Panc1 (cell line): Measurements from ENCODE around the gene PDZRN4. TPM values are rescaled to one million over a fixed set of nuclear protein-coding genes. Genes with fewer than 3 reads are reported as not detected.

ENCODE experiments used
- ATAC-seq: fragments of 200-7000 bp; cut with Tn5 transposase; 2 replicates; pipeline ENCODE4 v1.9.1; 2020; ENCODE audit warnings: mild to moderate bottlenecking, moderate library complexity
- BruUV-seq: library from RNA; stranded (reverse); fragments of 400-500 nt; replicated peaks from 2 replicates; lab custom pipeline; 2021; lab: Mats Ljungman, UMichigan
- CTCF ChIA-PET: fragments of 300-600 bp; sonication (Branson Sonifier 250); formaldehyde crosslinking; loops from one replicate; lab custom pipeline; 2022; ENCODE audit warnings: antibody characterized with exemption; lab: Charles Lee
- POLR2A ChIA-PET: fragments of 300-600 bp; sonication (Branson Sonifier 250); formaldehyde crosslinking; loops from one replicate; lab custom pipeline; 2022; ENCODE audit warnings: antibody characterized with exemption; lab: Charles Lee
- DNase-seq: peaks from one replicate; pipeline ENCODE4 v3.0.0-alpha.2; 2010; ENCODE audit warnings: low read depth, low spot score
- H3K27ac ChIP-seq: 2 replicates; pipeline ENCODE4 v1.5.1; 2011; ENCODE audit warnings: mild to moderate bottlenecking, low read length, inconsistent platforms
- H3K27me3 ChIP-seq: fragments of 200-500 bp; sonication (Bioruptor generic); 2 replicates; pipeline ENCODE4 v1.6.0; 2014; ENCODE audit warnings: low read length, inconsistent platforms; ENCODE audit not compliant: control insufficient read depth, insufficient read depth
- H3K36me3 ChIP-seq: fragments of 200-500 bp; sonication (Bioruptor generic); 2 replicates; pipeline ENCODE4 v1.5.1; 2014; ENCODE audit warnings: inconsistent platforms, mild to moderate bottlenecking, low read length, moderate library complexity; ENCODE audit not compliant: control insufficient read depth, insufficient read depth
- H3K4me1 ChIP-seq: 2 replicates; pipeline ENCODE4 v1.5.1; 2011; ENCODE audit warnings: inconsistent platforms, mild to moderate bottlenecking, low read length, moderate library complexity; ENCODE audit not compliant: control insufficient read depth, insufficient read depth
- H3K4me3 ChIP-seq, 2 experiments: 2 replicates each; pipeline ENCODE4 v1.5.1; 2011 to 2012; ENCODE audit warnings: low read depth in 2 of 2, low read length in 2 of 2, mild to moderate bottlenecking in 2 of 2, inconsistent platforms in 1 of 2, moderate library complexity in 1 of 2
- H3K9me3 ChIP-seq: fragments of 200-500 bp; sonication (Bioruptor generic); 2 replicates; pipeline ENCODE4 v1.5.1; 2014; ENCODE audit warnings: low read depth, mild to moderate bottlenecking, inconsistent platforms, low read length, moderate library complexity; ENCODE audit not compliant: control insufficient read depth, insufficient read depth
- CTCF ChIP-seq: fragments of 450-650 bp; IDR thresholded peaks from 2 replicates; pipeline ENCODE4 v1.5.1; 2017; ENCODE audit warnings: mild to moderate bottlenecking
- POLR2AphosphoS5 ChIP-seq: IDR thresholded peaks from 2 replicates; pipeline ENCODE4 v1.6.1; 2012; ENCODE audit warnings: mild to moderate bottlenecking, low read depth, low read length, moderate library complexity
- REST ChIP-seq, 2 experiments: IDR thresholded peaks; 2 replicates each; pipeline ENCODE4 v1.6.1; 2011 to 2012; ENCODE audit warnings: low read depth in 2 of 2, control low read depth in 1 of 2, low read length in 1 of 2, mild to moderate bottlenecking in 1 of 2, moderate library complexity in 1 of 2; ENCODE audit not compliant: insufficient read depth in 1 of 2
- SIN3A ChIP-seq: IDR thresholded peaks from 2 replicates; pipeline ENCODE4 v1.6.1; 2012; ENCODE audit warnings: low read depth, mild to moderate bottlenecking, low read length, moderate library complexity, borderline replicate concordance; ENCODE audit not compliant: insufficient read depth
- TCF7L2 ChIP-seq: IDR thresholded peaks from 2 replicates; pipeline ENCODE4 v1.6.1; 2011; ENCODE audit warnings: mild to moderate bottlenecking, low read depth, low read length, inconsistent platforms
- in situ Hi-C: cut with HindIII; loops from 2 replicates; pipeline ENCODE4 v1.10.0; 2016; ENCODE audit warnings: low sequenced_read_pairs, low pct_unique_long_range_greater_than_20kb
- intact Hi-C: fragments of 100-400 bp; cut with micrococcal nuclease; formaldehyde crosslinking; loops from one replicate; pipeline ENCODE4 v1.10.0; 2022; ENCODE audit not compliant: unreplicated experiment
- total RNA-seq: library from RNA; stranded (reverse); gene quantifications from one replicate; pipeline ENCODE4 v1.2.1, GENCODE V29; 2021; ENCODE audit not compliant: unreplicated experiment

The PDZRN4 gene
- total RNA-seq, 1 experiment from 2014 or later, result not detected

DNA sequence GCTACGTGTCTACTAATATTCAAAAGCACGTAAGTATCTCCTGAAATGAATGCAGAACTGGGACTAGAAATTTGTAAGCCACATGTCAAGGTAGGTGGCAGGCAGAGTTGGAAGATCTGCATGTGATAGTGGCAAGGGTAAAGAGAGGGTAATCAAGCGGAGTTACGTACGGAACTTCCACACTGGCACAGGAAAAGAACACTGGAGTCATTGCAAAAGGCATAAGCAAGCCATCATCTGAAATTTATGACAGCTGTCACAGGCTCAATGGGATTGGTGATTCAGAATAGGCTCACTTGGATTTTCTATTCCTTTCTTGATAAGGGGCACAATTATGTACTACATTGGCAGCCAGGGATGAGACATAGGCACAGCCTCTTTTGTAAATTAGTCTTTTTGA, 245.3 kb downstream of the PDZRN4 start:
- TF ChIP-seq POLR2AphosphoS5, result no peak
- no peak for TF ChIP-seq CTCF
- no peak for TF ChIP-seq REST (IDR thresholded peaks at IDR 0.05; ENCODE audit: insufficient read depth in 1 of 2, low read depth in 2 of 2, low read length in 1 of 2)
- no peak for TF ChIP-seq SIN3A
- no peak for TF ChIP-seq TCF7L2
- Histone ChIP-seq H3K36me3 (no peaks in the 10 kb centered on the region), H3K4me3 (no peak overlapping the region), H3K9me3 (no peaks in the 10 kb centered on the region), H3K27me3 (no peaks in the 10 kb centered on the region), H3K4me1 (no peaks in the 10 kb centered on the region), H3K27ac (no peak overlapping the region)
- ATAC-seq (no peak), DNase-seq (no peak)
- in situ Hi-C loops, result no loop called here
- intact Hi-C loops, result no loop called here
- POLR2A ChIA-PET, result no interaction called here
- CTCF ChIA-PET, result no interaction called here
- BruUV-seq, result no TSS peak

DNA sequence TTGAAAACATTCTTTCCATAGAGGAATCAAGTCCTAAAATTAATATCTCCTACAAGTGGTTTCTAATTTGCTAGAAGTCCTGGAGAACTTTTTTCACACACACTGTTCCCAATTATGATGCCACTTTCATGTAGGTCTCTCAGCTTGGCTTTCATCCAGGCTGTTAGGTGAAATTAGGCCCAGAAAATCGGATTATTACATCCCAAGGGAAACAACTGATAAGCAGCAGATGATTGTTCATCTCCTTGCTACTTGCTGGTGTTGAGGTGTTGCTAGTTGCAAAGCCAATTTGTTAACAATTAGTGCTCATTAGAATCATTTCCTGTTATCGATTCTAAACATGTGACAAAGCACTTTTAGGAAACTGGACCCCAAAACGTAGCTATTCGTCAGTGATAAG, 248.0 kb downstream of the PDZRN4 start:
- Histone ChIP-seq H3K4me1 (no peaks in the 10 kb centered on the region), H3K4me3 (no peak overlapping the region), H3K27me3 (no peaks in the 10 kb centered on the region), H3K36me3 (no peaks in the 10 kb centered on the region), H3K27ac (no peak overlapping the region), H3K9me3 (no peaks in the 10 kb centered on the region)
- no peak for ATAC-seq
- CTCF ChIA-PET, result no interaction called here
- DNase-seq, result no peak
- TF ChIP-seq REST (IDR thresholded peaks at IDR 0.05; ENCODE audit: insufficient read depth in 1 of 2, low read depth in 2 of 2, low read length in 1 of 2), result no peak
- intact Hi-C loops (no loop called here), in situ Hi-C loops (no loop called here)
- POLR2A ChIA-PET, result no interaction called here
- no TSS peak for BruUV-seq
